Amygdala (tissue), 56 donors: Measurements from ENCODE around the gene EBNA1BP2.
A peak's percentile ranks its signal among the peaks of the same experiment; 100 is the strongest.
"Not testable (repeated sequence)": the region's sequence is repeated elsewhere in the genome, so short reads cannot be mapped to it uniquely, and the experiment has no call there.

Experiments used
- DNase-seq, 56 donors: peaks; one replicate each; lab custom pipeline; 2025; lab: John Stamatoyannopoulos, UW

The EBNA1BP2 gene

GRCh38 chr1:43171876-43172526 is at the start of gene EBNA1BP2, which contains the start of gene CFAP57:
Gene EBNA1BP2 (minus strand): TSS chr1:43172290. CDS start chr1:43172118, 172 bp downstream.
Gene CFAP57 (plus strand): TSS chr1:43172330. CDS start chr1:43172754, 424 bp downstream.
- DNase-seq: peak; percentile 19 to 97 (median 89)

- DNase-seq: no peak
These were observed 49.7 kb upstream of the EBNA1BP2 start for GRCh38 chr1:43221797-43222196.

- no peak for DNase-seq
These were observed 49.1 kb upstream of the EBNA1BP2 start for GRCh38 chr1:43220905-43221778.

DNA sequence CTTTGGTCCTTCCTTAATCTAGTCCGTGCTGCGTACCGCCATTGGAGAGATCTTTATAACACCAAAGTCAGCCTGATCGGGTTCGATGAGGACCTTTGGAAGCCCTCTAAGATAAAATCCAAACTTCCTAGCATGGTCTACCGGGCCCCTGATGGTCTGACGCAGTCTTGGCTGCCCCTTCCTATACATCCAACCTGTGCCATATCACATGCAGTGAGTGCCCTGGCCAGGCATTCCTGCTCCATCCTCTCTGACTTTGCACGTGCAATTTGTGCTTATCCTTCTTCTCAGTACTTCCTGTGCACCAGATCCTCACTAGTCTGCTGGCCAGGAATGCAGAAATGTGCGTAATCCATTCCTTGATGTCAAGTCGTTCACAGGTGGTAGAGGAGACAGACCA is 45.7 kb upstream of the EBNA1BP2 start:
- DNase-seq: no peak

DNA sequence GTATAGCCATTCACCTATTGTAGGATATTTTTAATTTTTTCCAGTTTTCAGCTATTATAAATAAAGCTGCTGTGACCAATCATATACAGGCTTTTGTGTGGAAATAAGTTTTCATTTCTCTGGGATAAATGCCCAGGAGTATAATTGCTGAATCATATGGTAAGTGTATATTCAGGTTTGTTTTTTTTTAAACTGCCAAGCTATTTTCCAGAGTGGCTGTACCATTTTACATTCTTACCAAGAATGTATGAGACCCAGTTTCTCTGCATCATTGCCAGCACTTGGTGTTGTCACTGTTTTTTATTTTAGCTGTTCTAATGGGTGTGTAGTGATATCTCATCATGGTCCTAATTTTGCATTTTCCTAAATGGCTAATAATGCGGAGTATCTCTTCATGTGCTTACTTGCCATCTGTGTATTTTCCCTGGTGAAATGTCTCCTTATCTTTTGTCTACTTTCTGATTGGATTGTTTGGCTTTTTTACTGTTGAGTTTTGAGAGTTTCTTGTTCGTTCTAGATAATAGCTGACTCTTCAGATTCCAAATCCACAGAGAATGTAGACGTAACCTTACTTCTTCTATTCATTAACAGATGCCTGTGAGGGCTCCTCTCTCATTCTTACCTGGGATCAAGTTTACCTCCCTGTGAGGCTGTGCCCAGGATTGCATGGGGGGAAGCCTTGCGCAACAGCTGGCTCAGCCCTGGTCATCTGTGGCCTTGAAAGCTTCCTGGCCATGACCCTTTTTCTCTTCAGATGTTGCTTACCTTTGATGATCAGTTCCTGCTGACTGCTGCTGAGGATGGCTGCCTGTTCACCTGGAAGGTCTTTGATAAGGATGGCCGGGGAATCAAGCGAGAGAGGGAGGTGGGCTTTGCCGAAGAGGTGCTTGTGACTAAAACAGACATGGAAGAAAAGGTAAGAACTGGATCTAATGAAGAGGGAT is 42.7 kb upstream of the EBNA1BP2 start:
- no peak for DNase-seq

DNA sequence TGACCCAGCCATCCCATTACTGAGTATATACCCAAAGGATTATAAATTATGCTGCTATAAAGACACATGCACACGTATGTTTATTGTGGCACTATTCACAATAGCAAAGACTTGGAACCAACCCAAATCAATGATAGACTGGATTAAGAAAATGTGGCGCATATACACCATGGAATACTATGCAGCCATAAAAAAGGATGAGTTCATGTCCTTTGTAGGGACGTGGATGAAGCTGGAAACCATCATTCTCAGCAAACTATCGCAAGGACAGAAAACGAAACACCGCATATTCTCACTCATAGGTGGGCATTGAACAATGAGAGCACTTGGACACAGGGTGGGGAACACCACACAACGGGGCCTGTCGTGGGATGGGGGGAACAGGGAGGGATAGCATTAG is 36.2 kb upstream of the EBNA1BP2 start:
- DNase-seq: not testable (repeated sequence)

- no peak for DNase-seq
These were observed 35.3 kb upstream of the EBNA1BP2 start for GRCh38 chr1:43207229-43207853.

GRCh38 chr1:43206600-43207228 is 34.6 kb upstream of the EBNA1BP2 start:
- peak in 2 of 56 donors; percentile 8 to 12 for DNase-seq

- no peak for DNase-seq
These were observed 33.6 kb upstream of the EBNA1BP2 start for GRCh38 chr1:43205671-43206070.

DNA sequence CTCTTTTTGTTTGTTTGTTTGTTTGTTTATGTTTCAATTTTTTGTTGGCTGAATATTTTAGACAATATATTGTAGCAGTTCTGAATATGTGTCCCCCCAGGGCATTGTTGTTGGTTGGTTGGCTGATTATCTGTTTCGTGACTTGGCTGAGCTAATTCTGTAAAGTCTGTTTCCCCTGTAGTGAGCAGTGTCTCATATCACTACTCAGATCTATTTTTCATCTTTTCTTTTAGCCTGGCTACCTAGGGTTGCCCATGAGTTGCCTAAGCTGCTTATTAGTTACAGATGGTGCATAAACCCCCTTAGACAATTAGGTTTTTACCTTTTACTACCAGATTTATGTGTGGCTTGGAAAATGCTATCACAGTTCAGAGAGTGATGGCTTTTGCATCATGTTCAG is 32.3 kb upstream of the EBNA1BP2 start:
- DNase-seq: no peak

- DNase-seq: no peak
These were observed 31.8 kb upstream of the EBNA1BP2 start for GRCh38 chr1:43203859-43204258.

GRCh38 chr1:43199093-43199726 is 27.1 kb upstream of the EBNA1BP2 start:
- no peak for DNase-seq

GRCh38 chr1:43197343-43198127 is 25.4 kb upstream of the EBNA1BP2 start:
- no peak for DNase-seq

GRCh38 chr1:43194509-43194908 is 22.4 kb upstream of the EBNA1BP2 start:
- no peak for DNase-seq

GRCh38 chr1:43188106-43188505 is 16.0 kb upstream of the EBNA1BP2 start:
- no peak for DNase-seq

GRCh38 chr1:43184995-43185394 is 12.9 kb upstream of the EBNA1BP2 start:
- no peak for DNase-seq

DNA sequence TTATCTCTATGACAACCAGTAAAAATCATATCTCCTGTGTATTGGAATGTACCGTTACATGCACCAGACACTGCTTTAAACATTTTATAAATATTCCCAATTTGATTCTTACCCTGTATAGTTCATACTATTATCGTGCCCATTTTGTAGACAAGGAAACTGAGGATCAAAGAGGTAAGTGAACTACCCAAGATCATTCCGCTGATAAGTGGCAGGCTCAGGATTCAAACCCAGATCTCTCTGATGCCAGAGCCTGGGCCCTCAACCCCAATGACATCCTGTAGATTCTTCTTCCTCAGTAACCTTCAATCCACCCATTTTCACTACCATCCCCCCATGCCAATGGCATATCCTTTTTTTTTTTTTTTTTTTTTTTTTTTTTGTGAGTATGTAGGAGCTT is 12.3 kb upstream of the EBNA1BP2 start:
- no peak for DNase-seq

DNA sequence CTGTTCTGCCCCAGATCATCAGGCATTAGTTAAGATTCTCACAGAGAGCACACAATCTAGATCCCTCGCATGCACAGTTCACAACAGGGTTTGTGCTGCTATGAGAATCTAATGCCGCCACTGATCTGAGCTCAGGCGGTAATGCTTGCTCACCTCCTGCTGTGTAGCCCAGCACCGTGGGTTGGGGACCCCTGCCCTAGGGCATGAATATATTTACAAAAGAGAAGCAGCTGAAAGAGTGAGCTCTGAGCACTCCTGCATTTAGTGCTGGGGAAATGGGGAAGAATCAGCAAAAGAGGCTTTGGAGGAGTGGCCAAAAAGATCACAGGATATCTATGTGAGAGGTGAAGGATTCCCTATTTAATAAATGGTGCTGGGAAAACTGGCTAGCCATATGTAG is 5.6 kb upstream of the EBNA1BP2 start:
- DNase-seq: no peak
